K562 (cell line): ENCODE results near the gene TMEM135. TPM values are rescaled to one million over a fixed set of nuclear protein-coding genes. Genes with fewer than 3 reads are reported as not detected.

Experiments
- ATAC-seq: fragments of 200-7000 bp; cut with Tn5 transposase; 3 replicates; pipeline ENCODE4 v1.9.1; 2020; ENCODE audit warnings: moderate library complexity
- BruUV-seq: library from RNA; stranded (reverse); fragments of 400-500 nt; replicated peaks from 2 replicates; lab custom pipeline; 2021; lab: Mats Ljungman, UMichigan
- CTCF ChIA-PET: fragments of 300-600 bp; formaldehyde crosslinking; extraction: SDS; loops from one replicate; lab custom pipeline; 2021; ENCODE audit warnings: low intra/inter-chr PET ratio; lab: Yijun Ruan, JAX
- POLR2A ChIA-PET: fragments of 300-600, 350-650 bp; sonication (Branson Sonifier 250); formaldehyde crosslinking; extraction: SDS; loops from one replicate; lab custom pipeline; 2021; ENCODE audit warnings: antibody characterized with exemption, inconsistent platforms; lab: Yijun Ruan, JAX
- DNase-seq, 4 experiments: peaks; one replicate each; pipeline versions ENCODE4 v3.0.0 to v3.0.0-alpha.2; 2011 to 2018; ENCODE audit warnings: low spot score in 3 of 4, mixed read lengths in 3 of 4; ENCODE audit errors: extremely low read depth in 1 of 4
- FAIRE-seq: peaks from 2 replicates; lab custom pipeline; 2011; peaks lifted over from hg19 to GRCh38; lab: Jason Lieb, UNC
- H2AFZ ChIP-seq: 2 replicates; pipeline ENCODE4 v1.6.0; 2011; ENCODE audit warnings: low read depth, low read length, control low read depth, inconsistent platforms
- H3K27ac ChIP-seq: fragments of 200-600 bp; 3 replicates; pipeline ENCODE4 v1.8.0; 2011; ENCODE audit warnings: low read depth, mild to moderate bottlenecking, control low read depth, inconsistent platforms, low read length, moderate library complexity, mixed read lengths; ENCODE audit errors: extremely low read depth
- H3K27me3 ChIP-seq, 2 experiments: fragments of 300-600 bp in 1 of 2; 2 replicates in 1 of 2; 3 replicates in 1 of 2; pipeline versions ENCODE4 v1.6.0 to v1.8.0; 2011; ENCODE audit warnings: inconsistent platforms in 2 of 2, low read length in 2 of 2, mild to moderate bottlenecking in 1 of 2, mixed read lengths in 1 of 2, moderate library complexity in 1 of 2; ENCODE audit not compliant: control insufficient read depth in 2 of 2, insufficient read depth in 2 of 2
- H3K36me3 ChIP-seq: fragments of 300-600 bp; 3 replicates; pipeline ENCODE4 v1.8.0; 2011; ENCODE audit warnings: mild to moderate bottlenecking, low read length, inconsistent platforms; ENCODE audit not compliant: control insufficient read depth, insufficient read depth
- H3K4me1 ChIP-seq, 2 experiments: fragments of 200-600 bp in 1 of 2; replicated peaks in 1 of 2; 2 replicates in 1 of 2; 3 replicates in 1 of 2; pipeline versions ENCODE4 v1.5.1 to v1.8.0; 2011; ENCODE audit warnings: inconsistent platforms in 2 of 2, low read length in 2 of 2, mild to moderate bottlenecking in 1 of 2, mixed read lengths in 1 of 2, moderate library complexity in 1 of 2; ENCODE audit not compliant: control insufficient read depth in 2 of 2, insufficient read depth in 2 of 2
- H3K4me2 ChIP-seq: 2 replicates; pipeline ENCODE4 v1.6.1; 2011; ENCODE audit warnings: low read length, control low read depth, inconsistent platforms, mixed read lengths; ENCODE audit not compliant: insufficient read depth
- H3K4me3 ChIP-seq: fragments of 200-600 bp; sonication (generic), shearing (Covaris generic); 2 replicates; pipeline ENCODE4 v1.5.1; 2016; ENCODE audit warnings: control low read depth, inconsistent platforms
- H3K79me2 ChIP-seq: fragments of 200-600 bp; 3 replicates; pipeline ENCODE4 v1.8.0; 2011; ENCODE audit warnings: low read length, inconsistent platforms; ENCODE audit not compliant: control insufficient read depth, insufficient read depth
- H3K9ac ChIP-seq, 2 experiments: 2 replicates each; pipeline versions ENCODE4 v1.6.0 to v1.6.1; 2011; ENCODE audit warnings: low read depth in 2 of 2, low read length in 2 of 2, control low read depth in 1 of 2, inconsistent platforms in 1 of 2, mild to moderate bottlenecking in 1 of 2, mixed read lengths in 1 of 2; ENCODE audit not compliant: insufficient read depth in 1 of 2
- H3K9me1 ChIP-seq: one replicate; pipeline ENCODE4 v1.6.0; 2011; ENCODE audit warnings: inconsistent platforms, mild to moderate bottlenecking, low read length, moderate library complexity; ENCODE audit not compliant: control insufficient read depth, insufficient read depth
- H3K9me3 ChIP-seq: replicated peaks from 2 replicates; pipeline ENCODE4 v1.5.1; 2011; ENCODE audit warnings: low read depth, low read length, inconsistent platforms; ENCODE audit not compliant: control insufficient read depth, insufficient read depth
- H4K20me1 ChIP-seq: replicated peaks from 2 replicates; pipeline ENCODE4 v1.6.1; 2011; ENCODE audit warnings: low read length, inconsistent platforms, mixed read lengths; ENCODE audit not compliant: control insufficient read depth, insufficient read depth
- CEBPB ChIP-seq: fragments of 450-650 bp; IDR thresholded peaks from 2 replicates; pipeline ENCODE4 v1.6.1; 2016; ENCODE audit warnings: missing genetic modification characterization, missing compliant biosample characterization
- MEIS2 ChIP-seq: fragments of 450-650 bp; IDR thresholded peaks from 2 replicates; pipeline ENCODE4 v1.6.1; 2014; ENCODE audit warnings: mild to moderate bottlenecking; ENCODE audit not compliant: partially characterized antibody
- PBX2 ChIP-seq, 2 experiments: IDR thresholded peaks in 1 of 2; conservative IDR thresholded peaks in 1 of 2; 2 replicates each; pipeline ENCODE4 v1.6.1; 2016; ENCODE audit warnings: low read depth in 2 of 2, mild to moderate bottlenecking in 1 of 2, missing compliant biosample characterization in 1 of 2, missing genetic modification characterization in 1 of 2, moderate library complexity in 1 of 2
- PKNOX1 ChIP-seq: fragments of 450-650 bp; IDR thresholded peaks from 2 replicates; pipeline ENCODE4 v1.6.1; 2016
- POLR2H ChIP-seq: IDR thresholded peaks from 2 replicates; pipeline ENCODE4 v1.6.1; 2016; ENCODE audit warnings: missing genetic modification characterization, low read depth, mild to moderate bottlenecking, control low read depth, missing compliant biosample characterization, moderate library complexity
- ZNF41 ChIP-seq: fragments of 250-450 bp; sonication (Bioruptor Pico); conservative IDR thresholded peaks from 2 replicates; pipeline ENCODE4 v1.4.0; 2020; ENCODE audit warnings: mild to moderate bottlenecking
- WGBS: fragments of 100-300 bp; shearing (Covaris generic); methylation state at CpG from one replicate; pipeline ENCODE4 v1.1.6; 2016; ENCODE audit warnings: low coverage, mixed read lengths; ENCODE audit not compliant: insufficient coverage; ENCODE audit errors: missing lambda C conversion rate; 5-methylcytosine and 5-hydroxymethylcytosine counted together
- in situ Hi-C: fragments of 300-500 bp; cut with MboI; formaldehyde crosslinking; loops from 4 replicates; pipeline ENCODE4 v1.15.0; 2018; ENCODE audit warnings: inconsistent platforms, mixed read lengths
- intact Hi-C: fragments of 100-400 bp; cut with micrococcal nuclease; formaldehyde crosslinking; loops from 2 replicates; pipeline ENCODE4 v1.14.2; 2022
- polyA plus RNA-seq, 8 experiments: library from polyadenylated mRNA; depleted of rRNA in 4 of 8; stranded (reverse) in 5 of 8; unstranded in 3 of 8; fragments of >200 nt; fragmentation: Nextera tagmentation in 2 of 8; fragmentation: Illumina TruSeq in 1 of 8; extraction: Ambion mirVana in 2 of 8; extraction: Trizol in 1 of 8; gene quantifications; 2 replicates each; pipeline versions ENCODE4 v1.2.1 to v1.2.3, GENCODE V29; 2011 to 2014; ENCODE audit warnings: inconsistent platforms in 1 of 8, missing spikeins in 1 of 8
- total RNA-seq, 7 experiments: library from RNA; depleted of rRNA in 6 of 7; stranded (reverse); fragments of >200 nt in 6 of 7; fragmentation: Illumina TruSeq in 2 of 7; extraction: Trizol in 2 of 7; gene quantifications; 2 replicates each; pipeline versions ENCODE4 v1.2.1 to v1.2.3, GENCODE V29; 2011 to 2021; ENCODE audit warnings: low replicate concordance in 1 of 7

Gene TMEM135
- total and polyA plus RNA-seq, 9 of the 15 experiments (the other 6 are each of a cell fraction or from before 2014, with no cell fraction given), result 17.3 to 53.6 (median 24.9) TPM

- Histone ChIP-seq H3K4me3 (no peak overlapping the region), H3K9ac (no peak overlapping the region), H3K36me3 (no peaks in the 10 kb centered on the region), H3K4me1 (0 out of 5 replicates have a peak, but pooled peaks cover 0 to 3% of the 10 kb centered on the region in 2 experiments), H3K27ac (no peak overlapping the region), H3K9me3 (no peaks in the 10 kb centered on the region), H3K27me3 (no peaks in the 10 kb centered on the region), H2AFZ (no peak overlapping the region), H4K20me1 (no peaks in the 10 kb centered on the region), H3K4me2 (no peak overlapping the region), H3K79me2 (no peaks in the 10 kb centered on the region; the same call in 2 of the 3 replicates), H3K9me1 (no peaks in the 10 kb centered on the region)
- no peak for ATAC-seq
- in situ Hi-C loops (no loop called here), intact Hi-C loops (no loop called here)
- no peak for DNase-seq
- POLR2A ChIA-PET, result no interaction called here
- BruUV-seq, result no TSS peak
- peak; percentile 73 for TF ChIP-seq MEIS2
- no peak for TF ChIP-seq POLR2H (tag)
- no peak for TF ChIP-seq PBX2 (CRISPR knock-in tag; IDR thresholded peaks at IDR 0.05; ENCODE audit: low read depth)
- TF ChIP-seq PBX2 (tag; conservative IDR thresholded peaks at IDR 0.05; ENCODE audit: low read depth), result 0 out of 2 replicates have a peak, but pooled peaks have one; percentile 13
- TF ChIP-seq CEBPB (tag), result peak; percentile 11; the same call in 1 of the 2 replicates
- TF ChIP-seq ZNF41, result no peak
- peak; percentile 53; the same call in 1 of the 2 replicates for TF ChIP-seq PKNOX1
- CTCF ChIA-PET, result no interaction called here
- FAIRE-seq, result no peak
- WGBS, result 67% methylated on average over 1 of the region's 1 CpG
Measured at GRCh38 chr11:87259736-87260135, 222.0 kb downstream of the TMEM135 start.
